CD4-positive, alpha-beta T cell treated with Interleukin-1 beta for 1 hour (primary cell): Measurements from ENCODE around the gene WARS2.
"Not testable (repeated sequence)": the region's sequence is repeated elsewhere in the genome, so short reads cannot be mapped to it uniquely, and the experiment has no call there.

Source experiments
- DNase-seq, 2 donors: peaks; one replicate each; pipeline ENCODE4 v3.0.0-alpha.2; 2020 to 2022

Gene WARS2

DNA sequence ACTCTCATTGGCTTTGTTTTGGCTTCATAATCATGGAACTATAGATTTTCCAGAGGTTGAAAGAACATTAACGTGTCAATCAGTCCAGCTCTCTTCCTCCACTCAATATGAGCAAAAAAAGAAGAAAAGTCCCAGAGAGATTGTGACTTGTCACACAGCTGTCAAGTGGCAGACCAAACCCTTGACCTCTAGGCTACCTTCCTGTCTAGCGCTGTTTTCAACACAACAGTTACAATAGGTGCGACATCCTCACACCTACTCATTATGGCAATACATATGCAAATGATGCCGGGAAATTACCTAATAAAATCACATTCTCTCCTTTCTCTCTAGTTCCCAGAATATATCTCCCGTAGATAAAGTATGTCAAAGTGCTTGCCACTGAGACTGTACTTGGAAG, 1.1 kb downstream of the WARS2 start:
- peak; percentile 51 to 70 for DNase-seq

- DNase-seq, result no peak
Observed at GRCh38 chr1:119136401-119136800, 4.1 kb downstream of the WARS2 start.

DNA sequence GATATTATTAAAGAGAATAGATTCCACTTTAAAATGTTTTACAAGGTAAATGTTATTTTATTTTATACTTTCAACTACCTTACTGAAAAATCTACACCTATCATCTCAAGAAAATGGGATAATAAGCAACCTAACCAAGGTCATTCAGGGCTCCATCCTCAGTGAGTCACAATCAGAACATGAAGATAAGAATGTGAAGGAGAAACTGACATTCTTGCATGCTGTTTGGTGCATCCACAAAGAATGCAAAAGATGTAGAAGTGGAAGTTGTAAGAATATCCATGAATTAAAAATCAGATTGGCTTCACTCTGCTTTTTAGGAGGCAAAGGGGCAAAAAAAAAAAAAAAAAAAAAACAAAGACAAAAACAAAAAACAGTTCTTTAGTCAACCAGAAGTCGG, 6.5 kb downstream of the WARS2 start:
- no peak for DNase-seq

- DNase-seq, result no peak
Observed at GRCh38 chr1:119132179-119132578, 8.3 kb downstream of the WARS2 start.

DNA sequence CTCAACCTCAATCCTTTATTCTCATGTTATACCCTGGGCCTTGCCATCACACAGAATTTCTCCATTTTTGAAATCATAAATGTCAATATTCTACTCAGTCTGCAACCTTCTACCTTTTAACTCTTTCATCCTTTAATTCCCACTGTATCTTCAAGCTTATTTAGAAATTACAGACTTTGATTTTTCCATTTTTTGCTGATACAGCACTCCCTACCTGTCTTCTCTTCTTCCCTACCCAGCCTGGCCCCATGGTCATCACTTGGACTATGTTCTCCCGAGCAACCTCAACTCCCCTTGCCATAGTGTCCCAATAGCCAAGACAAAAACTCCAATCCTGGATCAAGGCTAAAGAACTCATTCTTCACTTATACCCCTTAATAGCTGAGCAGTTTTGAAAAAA, 14.6 kb downstream of the WARS2 start:
- DNase-seq, result no peak

DNA sequence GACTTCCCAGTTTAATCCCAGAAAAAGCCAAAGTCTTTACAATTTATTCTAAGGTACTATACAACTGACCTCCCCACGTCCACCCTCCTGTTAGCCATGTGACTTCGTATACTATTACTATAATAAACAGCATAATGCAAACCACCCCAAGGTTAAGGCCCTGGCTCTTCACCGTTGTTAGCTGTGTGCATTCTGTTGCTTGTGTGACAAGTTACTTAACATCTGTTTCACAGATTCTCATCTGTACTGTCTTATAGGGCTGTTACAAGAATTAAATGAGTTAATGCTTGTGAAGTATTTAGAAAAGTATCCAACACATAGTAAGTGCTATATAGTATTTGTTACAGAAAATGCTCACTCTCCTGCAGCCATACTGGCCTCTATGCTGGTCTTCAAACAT, 15.7 kb downstream of the WARS2 start:
- no peak for DNase-seq

- not testable (repeated sequence) for DNase-seq
Observed at GRCh38 chr1:119121872-119122271, 18.6 kb downstream of the WARS2 start.

DNA sequence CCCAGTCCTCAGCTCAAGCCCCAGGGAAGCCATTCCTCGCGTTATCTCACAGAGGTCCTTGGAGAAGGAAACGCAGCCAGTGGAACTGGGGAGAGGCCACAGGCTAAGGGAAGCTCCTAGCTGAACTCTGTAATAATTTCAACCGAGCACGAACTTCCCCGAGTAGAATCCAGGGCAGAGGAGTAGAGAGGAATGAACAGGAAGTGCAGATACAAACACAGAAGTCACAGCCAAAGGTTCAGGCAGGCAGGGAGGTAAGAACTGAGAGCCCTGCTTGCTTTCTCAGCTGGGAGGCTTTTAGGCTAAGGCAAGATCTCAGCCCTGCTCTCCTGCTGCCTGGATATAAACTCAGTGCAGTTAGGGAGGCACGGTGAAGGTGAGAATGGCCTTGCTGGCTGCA, 23.7 kb downstream of the WARS2 start:
- no peak for DNase-seq

DNA sequence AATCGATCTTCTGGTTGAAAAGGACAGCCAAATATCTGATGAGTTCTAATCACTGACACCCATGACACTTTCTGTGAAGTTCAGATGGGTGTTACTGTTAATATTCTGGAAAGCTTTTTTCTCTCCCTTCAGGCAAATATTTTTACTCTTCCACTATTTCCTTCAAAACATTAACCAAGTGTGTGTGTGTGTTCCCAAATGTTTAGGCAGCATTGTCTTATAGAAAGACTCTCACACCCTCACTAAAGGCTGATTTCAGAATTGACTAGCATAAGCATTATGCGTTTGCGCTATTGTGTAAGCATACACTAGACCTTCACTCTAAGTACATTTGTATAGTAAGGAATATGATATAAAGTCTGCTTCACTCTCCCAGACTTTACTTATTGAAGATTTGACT, 24.7 kb downstream of the WARS2 start:
- DNase-seq, result no peak

DNA sequence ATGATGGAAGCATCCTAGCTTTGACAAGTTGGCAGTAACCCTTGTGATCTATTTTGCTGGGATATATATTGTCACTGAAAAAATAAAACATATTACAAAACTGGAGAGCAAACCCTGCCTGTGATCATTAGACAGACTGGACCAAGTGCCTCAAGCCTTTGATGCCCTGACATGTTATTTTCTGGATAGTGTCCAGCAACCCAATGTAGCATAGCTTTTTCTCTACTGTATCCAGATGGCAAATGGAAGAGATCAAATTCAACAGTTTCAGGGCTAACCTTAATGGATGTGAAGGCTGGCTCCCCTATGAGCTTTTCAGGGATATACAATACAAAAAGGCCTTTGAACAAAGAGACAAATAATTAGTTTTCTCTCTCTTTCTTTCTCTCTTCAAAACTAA, 25.1 kb downstream of the WARS2 start:
- no peak for DNase-seq

GRCh38 chr1:119114786-119115185, 25.7 kb downstream of the WARS2 start:
- DNase-seq, result no peak

DNA sequence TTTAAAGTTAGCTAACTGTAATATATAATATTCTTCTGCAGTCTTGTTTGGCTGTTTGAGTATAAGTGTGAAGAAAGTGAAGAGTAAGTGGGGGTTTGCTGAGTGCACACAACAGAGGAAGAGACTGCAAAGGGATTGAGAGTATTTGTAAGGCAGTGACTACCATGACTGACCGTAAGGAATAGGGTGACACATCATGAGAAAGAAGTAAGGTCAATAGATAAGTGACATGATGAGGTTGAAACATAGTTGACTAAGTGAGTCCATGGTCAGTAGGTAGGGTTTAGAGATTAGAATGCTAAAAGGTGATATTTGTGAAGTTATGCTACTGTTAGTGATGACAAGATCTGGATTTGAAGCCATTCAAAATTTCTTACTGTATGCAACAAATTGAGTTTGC, 27.7 kb downstream of the WARS2 start:
- no peak for DNase-seq

GRCh38 chr1:119112244-119112643, 28.2 kb downstream of the WARS2 start:
- no peak for DNase-seq

DNA sequence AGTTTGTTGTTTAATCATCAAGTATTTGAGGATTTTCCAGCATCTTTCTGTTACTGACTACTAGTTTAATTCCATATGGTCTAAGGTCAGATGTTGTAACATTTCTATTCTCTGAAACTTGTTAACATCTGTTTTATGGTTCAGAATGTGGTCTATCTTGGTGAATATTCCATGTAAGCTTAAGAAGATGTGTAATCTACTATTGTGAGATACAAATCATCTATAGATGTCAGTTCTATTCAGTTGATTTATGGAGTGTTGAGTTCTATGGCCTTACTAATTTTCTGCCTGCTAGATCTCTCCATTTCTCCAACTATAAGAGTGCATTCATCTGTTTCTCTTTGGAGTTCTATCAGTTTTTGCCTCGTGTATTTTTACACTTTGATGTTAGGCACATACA, 31.5 kb downstream of the WARS2 start:
- DNase-seq, result no peak

DNA sequence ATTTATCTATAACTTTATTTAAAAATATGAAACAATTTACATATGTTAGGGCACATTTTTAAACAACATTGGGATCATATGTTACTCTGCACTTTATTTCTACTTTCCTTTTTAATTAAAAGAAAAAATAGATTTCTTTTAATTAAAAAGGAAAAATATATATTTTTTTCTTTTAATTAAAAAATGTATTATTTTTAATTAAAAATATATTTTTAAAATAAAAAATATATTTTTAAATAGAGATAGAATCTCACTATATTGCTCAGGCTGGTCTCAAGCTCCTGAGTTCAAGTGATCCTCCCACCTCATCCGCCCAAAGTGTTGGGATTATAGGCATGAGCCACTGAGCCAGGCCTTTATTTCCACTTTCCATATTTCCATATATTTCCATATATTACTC, 36.7 kb downstream of the WARS2 start:
- no peak for DNase-seq

DNA sequence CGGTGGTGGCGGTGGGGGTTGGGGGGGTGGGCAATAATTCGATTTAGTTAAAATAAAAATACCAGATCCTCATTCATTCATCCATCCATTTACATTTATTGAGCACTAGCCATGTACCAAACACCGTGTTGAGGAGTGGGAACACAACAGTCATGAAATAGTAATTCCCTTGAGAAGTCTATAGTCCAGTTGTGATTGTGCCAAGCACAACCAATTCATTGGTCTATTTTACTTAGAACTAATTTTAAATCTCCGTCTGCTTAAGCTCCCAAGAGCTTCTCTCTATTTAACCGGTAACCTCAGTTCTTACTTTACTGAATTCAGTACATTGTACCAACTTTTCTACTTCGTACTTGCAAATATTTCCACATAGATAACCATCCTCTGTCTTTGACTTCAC, 38.4 kb downstream of the WARS2 start:
- no peak for DNase-seq

DNA sequence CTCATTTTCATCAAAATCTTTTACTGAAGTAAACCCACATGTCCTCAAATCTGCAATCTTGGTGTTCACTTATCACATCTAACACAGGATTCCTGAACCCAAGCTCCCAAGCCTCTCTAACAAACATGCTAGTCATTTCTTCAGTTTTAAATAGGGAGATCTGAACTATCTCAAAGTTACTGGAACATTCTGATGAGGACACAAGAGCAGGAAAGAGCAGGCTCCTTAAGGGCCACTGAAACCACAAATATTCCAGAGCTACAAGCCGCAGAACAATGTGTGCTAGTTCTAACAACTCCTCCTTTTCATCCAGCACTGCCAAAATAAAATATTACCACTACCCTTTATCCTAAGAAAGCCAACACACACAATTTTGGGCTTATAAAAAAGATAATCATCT, 38.9 kb downstream of the WARS2 start:
- DNase-seq, result no peak

DNA sequence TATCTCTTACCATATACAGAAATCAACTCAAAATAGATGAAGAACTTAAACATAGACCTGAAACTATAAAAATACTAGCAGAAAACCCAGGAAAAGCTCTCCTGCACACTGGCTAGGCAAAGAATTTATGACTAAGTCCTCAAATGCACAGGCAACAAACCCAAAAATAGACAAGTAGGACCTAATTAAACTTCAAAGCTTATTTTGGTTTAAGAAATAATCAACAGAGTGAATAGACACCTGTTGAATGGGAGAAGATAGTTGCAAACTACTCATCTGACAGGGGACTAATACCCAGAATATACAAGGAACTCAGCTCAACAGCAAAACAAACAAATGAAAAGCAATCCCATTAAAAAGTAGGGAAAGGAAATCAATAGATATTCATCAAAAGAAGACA, 40.7 kb downstream of the WARS2 start:
- DNase-seq, result no peak

DNA sequence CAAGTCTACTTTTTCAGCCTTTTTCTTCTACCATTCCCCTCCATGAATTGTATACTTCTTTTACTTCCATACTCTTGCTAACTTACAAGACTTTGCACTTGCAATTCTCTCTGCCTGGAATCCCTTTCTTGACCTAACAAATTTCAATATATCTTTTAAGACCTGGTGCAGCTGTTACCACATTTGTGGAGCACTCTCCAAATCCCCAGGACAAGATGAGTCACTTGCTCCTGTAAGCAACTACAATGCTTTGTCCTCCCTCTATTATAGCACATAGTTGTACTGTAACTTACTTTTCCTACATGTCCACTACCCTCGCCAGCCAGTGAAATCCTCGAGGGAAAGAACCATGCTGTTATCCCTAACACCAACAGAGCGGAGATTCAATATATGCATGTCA, 43.1 kb downstream of the WARS2 start:
- DNase-seq, result no peak

DNA sequence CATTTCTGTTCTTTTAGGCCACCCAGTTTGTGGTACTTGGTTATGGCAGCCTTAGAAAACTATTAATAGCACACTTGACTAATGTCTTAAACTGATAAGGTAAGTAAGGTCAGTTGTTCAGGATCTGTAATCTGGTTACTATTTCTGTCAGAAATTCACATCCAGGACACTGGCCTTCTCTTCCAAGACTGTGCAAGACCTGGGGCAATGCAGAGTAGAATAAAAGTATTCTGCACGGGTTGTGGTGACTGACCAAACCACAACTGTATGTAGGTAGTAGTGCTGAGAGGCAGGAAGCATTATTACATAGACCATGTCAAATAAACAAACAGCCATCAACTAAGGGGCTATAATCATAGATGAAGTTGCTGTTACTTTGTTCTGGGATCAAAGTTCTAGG, 46.7 kb downstream of the WARS2 start:
- no peak for DNase-seq

DNA sequence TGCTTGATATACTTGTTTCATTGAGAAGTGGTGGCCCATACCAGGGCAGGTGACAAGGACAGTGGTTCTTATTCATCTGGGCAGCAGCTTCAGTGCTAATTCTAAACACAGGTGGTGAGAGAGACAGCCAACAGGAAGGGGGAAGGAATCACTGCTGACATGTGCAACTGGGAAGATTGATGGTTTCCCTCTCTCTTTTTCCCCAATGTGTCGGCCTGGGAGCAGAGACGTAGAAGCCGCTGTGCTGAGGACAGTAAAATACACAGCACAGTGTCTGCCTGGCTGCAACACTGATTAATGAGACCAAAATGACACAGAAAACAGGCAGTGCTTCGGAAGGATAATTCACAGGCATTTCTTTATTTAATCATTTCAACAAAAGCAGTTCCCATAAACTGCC, 48.8 kb downstream of the WARS2 start:
- DNase-seq, result no peak

GRCh38 chr1:119090250-119090649, 50.2 kb downstream of the WARS2 start:
- DNase-seq, result no peak

DNA sequence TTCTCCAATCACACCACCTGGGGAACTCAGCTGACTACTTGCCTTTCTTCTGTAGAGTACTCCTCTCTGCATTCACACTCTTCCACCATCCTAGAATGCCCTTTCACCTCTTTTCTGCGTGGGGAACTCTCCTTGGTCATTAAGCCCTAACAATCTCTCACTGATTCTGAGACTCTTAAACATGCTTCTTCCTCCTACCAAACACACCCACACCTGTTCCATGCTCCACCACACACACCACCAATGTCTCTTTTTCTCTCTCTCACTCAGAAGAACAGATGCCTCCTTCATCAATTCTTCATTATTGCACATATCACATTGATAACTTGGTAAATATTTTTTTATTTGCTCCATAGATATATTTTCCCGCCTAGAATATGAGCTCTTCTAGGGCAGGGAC, 53.6 kb downstream of the WARS2 start:
- no peak for DNase-seq

GRCh38 chr1:119084798-119085197, 55.7 kb downstream of the WARS2 start:
- no peak for DNase-seq

DNA sequence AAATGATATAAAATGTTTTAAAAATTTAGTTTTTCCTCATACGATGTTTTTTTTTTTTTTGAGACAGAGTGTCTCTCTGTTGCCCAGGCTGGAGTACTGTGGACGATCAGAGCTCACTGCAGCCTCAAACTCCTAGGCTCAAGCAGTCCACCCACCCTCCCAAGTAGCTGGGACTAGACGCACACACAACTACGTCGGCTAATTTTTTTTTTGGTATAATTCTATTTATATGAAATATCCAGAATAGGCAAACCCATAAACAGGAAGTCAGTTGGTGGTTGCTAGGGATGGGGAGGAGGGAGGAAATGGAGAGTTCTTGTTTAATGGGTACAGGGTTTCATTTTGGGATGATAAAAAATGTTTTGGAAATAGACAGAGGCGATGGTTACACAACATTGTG, 56.5 kb downstream of the WARS2 start:
- DNase-seq, result no peak

- DNase-seq, result no peak
Observed at GRCh38 chr1:119083479-119083878, 57.0 kb downstream of the WARS2 start.
